ENCODE results near the gene DUSP6. TPM values are rescaled to one million over a fixed set of nuclear protein-coding genes. Genes with fewer than 3 reads are reported as not detected.

DUSP6 gene
- total and polyA plus RNA-seq, 4 experiments from 2014 or later = 0.90 to 2.2 (median 1.7) TPM

GRCh38 chr12:89391726-89392336 lies 39.5 kb upstream of the DUSP6 start:
- ChIA-PET POLR2A (ENCODE audit: partially characterized antibody) (no interaction called here), CTCF (ENCODE audit: partially characterized antibody) (no interaction called here)
- intact Hi-C loops (cut with micrococcal nuclease) = no loop called here
- Mint-ChIP-seq H3K4me3 (no peak overlapping the region), H3K36me3 (peaks cover 0 to 3% of the 10 kb centered on the region in 2 donors), H3K4me1 (peaks cover 9 to 21% (median 10%) of the 10 kb centered on the region in 4 donors), H3K9me3 (peaks cover 0 to 2% (median 0%) of the 10 kb centered on the region in 8 donors), H3K27me3 (no peaks in the 10 kb centered on the region), H3K27ac (peak overlapping the region in 1 of 7 donors; percentile 4)
- no peaks in the 10 kb centered on the region for H3K36me3 ChIP-seq (ENCODE audit: insufficient read depth, low read length)
- no peaks in the 10 kb centered on the region for H3K27me3 ChIP-seq (ENCODE audit: insufficient read depth, low read length)
- DNase-seq = no peak
- peaks cover 14% of the 10 kb centered on the region for H3K4me1 ChIP-seq (ENCODE audit: insufficient read depth, low read length)
- H3K27ac ChIP-seq (ENCODE audit: low read depth, low read length) = no peak overlapping the region
- no peaks in the 10 kb centered on the region for H3K9me3 ChIP-seq (ENCODE audit: control insufficient read depth in 1 of 2, low read length in 2 of 2)
- H3K4me3 ChIP-seq (ENCODE audit: low read length in 2 of 2) = no peak overlapping the region

- H3K4me3 ChIP-seq (ENCODE audit: low read length in 2 of 2) = no peak overlapping the region
- H3K27ac ChIP-seq (ENCODE audit: low read depth, low read length) = no peak overlapping the region
- no peaks in the 10 kb centered on the region for H3K27me3 ChIP-seq (ENCODE audit: insufficient read depth, low read length)
- H3K4me3 Mint-ChIP-seq = no peak overlapping the region
- no peaks in the 10 kb centered on the region for H3K36me3 ChIP-seq (ENCODE audit: insufficient read depth, low read length)
- peaks cover 9 to 18% (median 10%) of the 10 kb centered on the region in 4 donors for H3K4me1 Mint-ChIP-seq
- H3K4me1 ChIP-seq (ENCODE audit: insufficient read depth, low read length) = peaks cover 14% of the 10 kb centered on the region
- H3K9me3 Mint-ChIP-seq = peaks cover 0 to 2% (median 0%) of the 10 kb centered on the region in 8 donors
- intact Hi-C loops (cut with micrococcal nuclease) = no loop called here
- DNase-seq = no peak
- H3K9me3 ChIP-seq (ENCODE audit: control insufficient read depth in 1 of 2, low read length in 2 of 2) = no peaks in the 10 kb centered on the region
- peaks cover 0 to 3% of the 10 kb centered on the region in 2 donors for H3K36me3 Mint-ChIP-seq
- no peaks in the 10 kb centered on the region for H3K27me3 Mint-ChIP-seq
- POLR2A ChIA-PET (ENCODE audit: partially characterized antibody) = no interaction called here
- no peak overlapping the region for H3K27ac Mint-ChIP-seq
- CTCF ChIA-PET (ENCODE audit: partially characterized antibody) = no interaction called here
Observed at GRCh38 chr12:89390802-89391673, 38.7 kb upstream of the DUSP6 start.

GRCh38 chr12:89389755-89390661 lies 37.7 kb upstream of the DUSP6 start:
- no peak overlapping the region for H3K4me3 ChIP-seq (ENCODE audit: low read length in 2 of 2)
- peaks cover 0 to 2% (median 0%) of the 10 kb centered on the region in 8 donors for H3K9me3 Mint-ChIP-seq
- no peaks in the 10 kb centered on the region for H3K27me3 ChIP-seq (ENCODE audit: insufficient read depth, low read length)
- DNase-seq = no peak
- no peaks in the 10 kb centered on the region for H3K27me3 Mint-ChIP-seq
- no peak overlapping the region for H3K27ac Mint-ChIP-seq
- no peak overlapping the region for H3K27ac ChIP-seq (ENCODE audit: low read depth, low read length)
- H3K36me3 Mint-ChIP-seq = peaks cover 0 to 3% of the 10 kb centered on the region in 2 donors
- no peaks in the 10 kb centered on the region for H3K9me3 ChIP-seq (ENCODE audit: control insufficient read depth in 1 of 2, low read length in 2 of 2)
- POLR2A ChIA-PET (ENCODE audit: partially characterized antibody) = no interaction called here
- H3K36me3 ChIP-seq (ENCODE audit: insufficient read depth, low read length) = no peaks in the 10 kb centered on the region
- peak overlapping the region in 1 of 8 donors; percentile 14 for H3K4me3 Mint-ChIP-seq
- CTCF ChIA-PET (ENCODE audit: partially characterized antibody) = no interaction called here
- H3K4me1 Mint-ChIP-seq = peaks cover 9 to 14% (median 10%) of the 10 kb centered on the region in 4 donors
- intact Hi-C loops (cut with micrococcal nuclease) = no loop called here
- H3K4me1 ChIP-seq (ENCODE audit: insufficient read depth, low read length) = peaks cover 14% of the 10 kb centered on the region

- no peak overlapping the region for H3K27ac Mint-ChIP-seq
- ChIA-PET CTCF (ENCODE audit: partially characterized antibody) (no interaction called here), POLR2A (ENCODE audit: partially characterized antibody) (interaction anchor here (1.1 kb wide), 1 partner anchor 34 kb away, joined by 3 read pairs; the partner anchor contains the start of gene DUSP6)
- no peak for DNase-seq
- no peaks in the 10 kb centered on the region for H3K36me3 Mint-ChIP-seq
- intact Hi-C loops (cut with micrococcal nuclease) = no loop called here
- H3K27me3 ChIP-seq (ENCODE audit: insufficient read depth, low read length) = no peaks in the 10 kb centered on the region
- H3K4me1 Mint-ChIP-seq = peaks cover 9 to 14% (median 10%) of the 10 kb centered on the region in 4 donors
- H3K9me3 ChIP-seq (ENCODE audit: control insufficient read depth in 1 of 2, low read length in 2 of 2) = no peaks in the 10 kb centered on the region
- H3K36me3 ChIP-seq (ENCODE audit: insufficient read depth, low read length) = no peaks in the 10 kb centered on the region
- H3K4me3 Mint-ChIP-seq = no peak overlapping the region
- no peaks in the 10 kb centered on the region for H3K27me3 Mint-ChIP-seq
- H3K4me3 ChIP-seq (ENCODE audit: low read length in 2 of 2) = no peak overlapping the region
- H3K9me3 Mint-ChIP-seq = no peaks in the 10 kb centered on the region
- peaks cover 14% of the 10 kb centered on the region for H3K4me1 ChIP-seq (ENCODE audit: insufficient read depth, low read length)
- H3K27ac ChIP-seq (ENCODE audit: low read depth, low read length) = no peak overlapping the region
Observed at GRCh38 chr12:89386138-89386537, 33.8 kb upstream of the DUSP6 start.

- H3K27me3 Mint-ChIP-seq = no peaks in the 10 kb centered on the region
- DNase-seq = no peak
- no peaks in the 10 kb centered on the region for H3K36me3 Mint-ChIP-seq
- H3K27ac Mint-ChIP-seq = no peak overlapping the region
- Histone ChIP-seq H3K4me1 (ENCODE audit: insufficient read depth, low read length) (peaks cover 4% of the 10 kb centered on the region), H3K27ac (ENCODE audit: low read depth, low read length) (no peak overlapping the region), H3K9me3 (ENCODE audit: control insufficient read depth in 1 of 2, low read length in 2 of 2) (no peaks in the 10 kb centered on the region), H3K27me3 (ENCODE audit: insufficient read depth, low read length) (no peaks in the 10 kb centered on the region), H3K36me3 (ENCODE audit: insufficient read depth, low read length) (no peaks in the 10 kb centered on the region), H3K4me3 (ENCODE audit: low read length in 2 of 2) (no peak overlapping the region)
- no peaks in the 10 kb centered on the region for H3K9me3 Mint-ChIP-seq
- peaks cover 1 to 3% (median 2%) of the 10 kb centered on the region in 4 donors for H3K4me1 Mint-ChIP-seq
- intact Hi-C loops (cut with micrococcal nuclease) = no loop called here
- ChIA-PET POLR2A (ENCODE audit: partially characterized antibody) (no interaction called here), CTCF (ENCODE audit: partially characterized antibody) (no interaction called here)
- no peak overlapping the region for H3K4me3 Mint-ChIP-seq
Observed at GRCh38 chr12:89384807-89385206, 32.5 kb upstream of the DUSP6 start.

- Mint-ChIP-seq H3K36me3 (no peaks in the 10 kb centered on the region), H3K9me3 (no peaks in the 10 kb centered on the region), H3K4me3 (no peak overlapping the region), H3K27me3 (no peaks in the 10 kb centered on the region), H3K4me1 (no peaks in the 10 kb centered on the region), H3K27ac (no peak overlapping the region)
- no peaks in the 10 kb centered on the region for H3K27me3 ChIP-seq (ENCODE audit: insufficient read depth, low read length)
- ChIA-PET CTCF (ENCODE audit: partially characterized antibody) (no interaction called here), POLR2A (ENCODE audit: partially characterized antibody) (no interaction called here)
- intact Hi-C loops (cut with micrococcal nuclease) = no loop called here
- no peak overlapping the region for H3K4me3 ChIP-seq (ENCODE audit: low read length in 2 of 2)
- H3K36me3 ChIP-seq (ENCODE audit: insufficient read depth, low read length) = no peaks in the 10 kb centered on the region
- no peak overlapping the region for H3K27ac ChIP-seq (ENCODE audit: low read depth, low read length)
- no peak for DNase-seq
- H3K9me3 ChIP-seq (ENCODE audit: control insufficient read depth in 1 of 2, low read length in 2 of 2) = no peaks in the 10 kb centered on the region
- no peaks in the 10 kb centered on the region for H3K4me1 ChIP-seq (ENCODE audit: insufficient read depth, low read length)
Observed at GRCh38 chr12:89384050-89384758, 31.9 kb upstream of the DUSP6 start.
